ENCODE data around the gene SLC12A9. TPM values are rescaled to one million over a fixed set of nuclear protein-coding genes. Genes with fewer than 3 reads are reported as not detected.

The SLC12A9 gene
- total RNA-seq, 1 experiment from 2014 or later: 24.6 TPM

GRCh38 chr7:100837099-100837836, 15.2 kb upstream of the SLC12A9 start:
- H4K20me1 ChIP-seq (ENCODE audit: insufficient read depth): no peaks in the 10 kb centered on the region

More at GRCh38 chr7:100837099-100837836, 15.2 kb upstream of the SLC12A9 start:
- Histone ChIP-seq H3K36me3 (ENCODE audit: control insufficient read depth in 1 of 2, insufficient read depth in 2 of 2, low read length in 2 of 2) (no peaks in the 10 kb centered on the region), H3K4me1 (ENCODE audit: control insufficient read depth in 1 of 2, insufficient read depth in 2 of 2, low read length in 2 of 2) (peaks cover 10 to 19% of the 10 kb centered on the region in 2 experiments), H3K4me2 (ENCODE audit: low read length) (peak overlapping the region; percentile 74), H3K79me2 (ENCODE audit: insufficient read depth, low read length) (no peaks in the 10 kb centered on the region), H3K9me2 (ENCODE audit: insufficient read depth) (no peaks in the 10 kb centered on the region), H3K27ac (ENCODE audit: low read depth, low read length) (peak overlapping the region; percentile 60), H2AFZ (ENCODE audit: low read depth, low read length, poor library complexity, severe bottlenecking) (no peak overlapping the region), H3K4me3 (replicated peaks in 1 of 2; ENCODE audit: low read depth in 1 of 2, low read length in 2 of 2) (peak overlapping the region; percentile 45 to 50), H3K9ac (ENCODE audit: low read length) (peak overlapping the region; percentile 65), H3K27me3 (ENCODE audit: insufficient read depth, low read length) (no peaks in the 10 kb centered on the region), H3K9me3 (ENCODE audit: control insufficient read depth in 1 of 2, insufficient read depth in 1 of 2, low read depth in 1 of 2, low read length in 2 of 2) (no peaks in the 10 kb centered on the region)
- POLR2A ChIA-PET: no interaction called here
- peak; percentile 99 for TF ChIP-seq YY1 (IDR thresholded peaks at IDR 0.05; ENCODE audit: extremely low read depth, insufficient replicate concordance, low read depth, low read length)
- TF ChIP-seq TCF7L2 (IDR thresholded peaks at IDR 0.05; ENCODE audit: borderline replicate concordance, extremely low read depth, insufficient read depth, insufficient read length): peak; percentile 46
- TF ChIP-seq MAX (IDR thresholded peaks at IDR 0.05): peak; percentile 97
- no peak for TF ChIP-seq REST (IDR thresholded peaks at IDR 0.05; ENCODE audit: low read depth)
- peak; percentile 65; the same call in 1 of the 2 replicates for TF ChIP-seq EGR1 (IDR thresholded peaks at IDR 0.05; ENCODE audit: low read depth)
- TF ChIP-seq SIN3A (IDR thresholded peaks at IDR 0.05; ENCODE audit: low read depth): peak; percentile 30; the same call in 1 of the 2 replicates
- no peak for TF ChIP-seq JUND (IDR thresholded peaks at IDR 0.05)
- TF ChIP-seq CBX3 (IDR thresholded peaks at IDR 0.05; ENCODE audit: low read depth): peak; percentile 94
- peak; percentile 79 for TF ChIP-seq POLR2AphosphoS5 (IDR thresholded peaks at IDR 0.05; ENCODE audit: low read depth, low read length)
- TF ChIP-seq ZFX (IDR thresholded peaks at IDR 0.05): peak; percentile 41; the same call in 1 of the 2 replicates
- TF ChIP-seq SP1 (IDR thresholded peaks at IDR 0.05; ENCODE audit: low read depth): peak; percentile 56
- no peak for TF ChIP-seq ATF3 (IDR thresholded peaks at IDR 0.05)
- peak; percentile 52 for TF ChIP-seq POLR2A (IDR thresholded peaks at IDR 0.05; ENCODE audit: borderline replicate concordance, extremely low read depth, insufficient read depth, insufficient read length)
- TF ChIP-seq CTCF (IDR thresholded peaks at IDR 0.05 in 2 of 3, conservative IDR thresholded peaks at IDR 0.05 in 1 of 3; ENCODE audit: borderline replicate concordance in 1 of 3, insufficient read depth in 1 of 3, low read depth in 2 of 3, low read length in 2 of 3): no peak
- ATAC-seq (peak; percentile 90), DNase-seq (ENCODE audit: low read depth, low spot score) (peak; percentile 82)
- TSS peak; percentile 93 for BruUV-seq (replicated peaks)
- intact Hi-C loops (cut with micrococcal nuclease): no loop called here
- CTCF ChIA-PET: no interaction called here
- RAD21 ChIA-PET (ENCODE audit: low non-redundant PET in 1 of 2, low total read pairs in 2 of 2, uncharacterized antibody in 2 of 2, unreplicated experiment in 2 of 2): no interaction called here
